Esophagus squamous epithelium (tissue), 5 donors: ENCODE data around the gene PHKB. TPM values are rescaled to one million over a fixed set of nuclear protein-coding genes. Genes with fewer than 3 reads are reported as not detected.
"Not testable (repeated sequence)": the region's sequence is repeated elsewhere in the genome, so short reads cannot be mapped to it uniquely, and the experiment has no call there.

Experiments used
- DNase-seq: peaks from one replicate; lab custom pipeline; 2025; lab: John Stamatoyannopoulos, UW
- H3K27ac ChIP-seq, 4 donors: fragments of 200-600 bp; sonication (generic); one replicate each; pipeline ENCODE4 v1.5.1; 2016 to 2019; ENCODE audit warnings: mild to moderate bottlenecking in 1 of 4
- H3K27me3 ChIP-seq, 4 donors: fragments of 200-600 bp; sonication (generic); 1 replicate in 3 of 4; 2 replicates in 1 of 4; pipeline versions ENCODE4 v1.5.1 to v1.6.0; 2017 to 2021; ENCODE audit warnings: antibody characterized with exemption in 1 of 4
- H3K36me3 ChIP-seq, 3 donors: fragments of 200-600 bp; sonication (generic); one replicate each; pipeline ENCODE4 v1.5.1; 2016 to 2019
- H3K4me1 ChIP-seq, 3 donors: fragments of 200-600 bp; sonication (generic); one replicate each; pipeline ENCODE4 v1.5.1; 2017 to 2019
- H3K4me3 ChIP-seq, 4 donors: fragments of 200-600 bp; sonication (generic); 1 replicate in 3 of 4; 2 replicates in 1 of 4; pipeline ENCODE4 v1.5.1; 2016 to 2019; ENCODE audit warnings: mild to moderate bottlenecking in 2 of 4, moderate library complexity in 1 of 4
- H3K9me3 ChIP-seq, 3 donors: fragments of 200-600 bp; sonication (generic); one replicate each; pipeline ENCODE4 v1.5.1; 2016 to 2019
- CTCF ChIP-seq, 6 experiments: fragments of 450-650 bp in 4 of 6; fragments of 200-600 bp in 2 of 6; sonication (generic) in 2 of 6; IDR thresholded peaks; one replicate each; pipeline ENCODE4 v1.5.1; 2016 to 2019; ENCODE audit warnings: antibody characterized with exemption in 6 of 6, mild to moderate bottlenecking in 4 of 6, moderate library complexity in 4 of 6
- POLR2A ChIP-seq, 4 donors: fragments of 450-650 bp; IDR thresholded peaks; one replicate each; pipeline ENCODE4 v1.6.1; 2017; ENCODE audit warnings: antibody characterized with exemption in 4 of 4, mild to moderate bottlenecking in 4 of 4, moderate library complexity in 3 of 4
- WGBS, 2 donors: methylation state at CpG; one replicate each; pipeline ENCODE4 v1.1.5; 2018; 5-methylcytosine and 5-hydroxymethylcytosine counted together
- intact Hi-C: fragments of 100-400 bp; cut with DNase I; formaldehyde crosslinking; loops from one replicate; pipeline ENCODE4 v1.15.0; 2022
- total RNA-seq, 4 donors: library from RNA; depleted of rRNA; stranded (reverse); fragments of >200 nt; gene quantifications; one replicate each; pipeline ENCODE4 v1.1.0, GENCODE V29; 2016
- donor health status: DM: yes; HTN: yes; CAD: no.

PHKB gene
- total RNA-seq, 4 donors from 2014 or later, result 39.0 to 81.3 (median 53.8) TPM

GRCh38 chr16:47469227-47469626 lies 8.1 kb downstream of the PHKB start:
- no peak for DNase-seq
- WGBS, 2 donors, result 100% methylated on average over 1 of the region's 1 CpG
- no peak for TF ChIP-seq CTCF (IDR thresholded peaks at IDR 0.05)
- TF ChIP-seq POLR2A (IDR thresholded peaks at IDR 0.05), result no peak
- H3K36me3 ChIP-seq, result no peaks in the 10 kb centered on the region
- no peaks in the 10 kb centered on the region for H3K27me3 ChIP-seq
- H3K4me3 ChIP-seq, result no peak overlapping the region
- H3K27ac ChIP-seq, result no peak overlapping the region
- intact Hi-C loops, result no loop called here
- H3K9me3 ChIP-seq, result no peaks in the 10 kb centered on the region
- peaks cover 0 to 38% (median 6%) of the 10 kb centered on the region in 3 donors for H3K4me1 ChIP-seq

- H3K27me3 ChIP-seq, result no peaks in the 10 kb centered on the region
- peaks cover 0 to 28% (median 6%) of the 10 kb centered on the region in 3 donors for H3K4me1 ChIP-seq
- no peak for TF ChIP-seq CTCF (IDR thresholded peaks at IDR 0.05)
- TF ChIP-seq POLR2A (IDR thresholded peaks at IDR 0.05), result no peak
- intact Hi-C loops, result no loop called here
- H3K27ac ChIP-seq, result no peak overlapping the region
- 71 to 79% methylated on average over 7 of the region's 7 CpGs for WGBS, 2 donors
- no peaks in the 10 kb centered on the region for H3K36me3 ChIP-seq
- DNase-seq, result no peak
- no peak overlapping the region for H3K4me3 ChIP-seq
- H3K9me3 ChIP-seq, result no peaks in the 10 kb centered on the region
Measured at GRCh38 chr16:47470211-47470610, 9.1 kb downstream of the PHKB start.

DNA sequence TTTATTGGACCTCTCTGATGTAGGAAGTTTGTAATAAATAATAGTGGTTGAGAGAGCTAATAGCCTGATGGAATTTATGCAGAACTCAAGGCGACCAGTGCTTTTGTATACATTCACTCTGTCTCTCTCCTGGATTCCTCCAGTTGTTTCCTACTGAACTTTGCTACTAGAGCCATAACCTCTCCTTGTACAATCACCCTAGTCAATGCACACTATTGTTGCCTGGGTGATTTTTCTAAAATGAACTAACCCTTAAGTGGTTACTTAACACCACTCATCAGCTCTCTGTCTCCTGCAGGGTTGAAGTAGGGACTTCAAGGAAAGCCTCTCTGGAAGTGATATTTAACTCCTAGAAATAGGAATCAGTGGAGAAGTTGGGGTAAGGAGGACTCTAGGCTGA lies 9.7 kb downstream of the PHKB start:
- Histone ChIP-seq H3K36me3 (no peaks in the 10 kb centered on the region), H3K27ac (no peak overlapping the region), H3K9me3 (no peaks in the 10 kb centered on the region), H3K4me3 (no peak overlapping the region), H3K27me3 (no peaks in the 10 kb centered on the region), H3K4me1 (peaks cover 0 to 33% (median 6%) of the 10 kb centered on the region in 3 donors)
- TF ChIP-seq CTCF (IDR thresholded peaks at IDR 0.05) (no peak), POLR2A (IDR thresholded peaks at IDR 0.05) (no peak)
- DNase-seq, result no peak
- intact Hi-C loops, result no loop called here
- 93 to 100% methylated on average over 1 of the region's 1 CpG for WGBS, 2 donors

- H3K9me3 ChIP-seq, H3K27ac ChIP-seq, H3K4me3 ChIP-seq, H3K36me3 ChIP-seq, intact Hi-C loops, H3K27me3 ChIP-seq, DNase-seq: not testable (repeated sequence)
- peaks cover 0 to 37% (median 11%) of the 10 kb centered on the region in 3 donors for H3K4me1 ChIP-seq
- 88 to 94% methylated on average over 2 of the region's 2 CpGs for WGBS, 2 donors
Measured at GRCh38 chr16:47473004-47473403, 11.9 kb downstream of the PHKB start.

- TF ChIP-seq POLR2A (IDR thresholded peaks at IDR 0.05) (no peak), CTCF (IDR thresholded peaks at IDR 0.05) (no peak)
Measured at GRCh38 chr16:47473792-47474191, 12.7 kb downstream of the PHKB start.

GRCh38 chr16:47475786-47476185 lies 14.7 kb downstream of the PHKB start:
- Histone ChIP-seq H3K27ac (no peak overlapping the region), H3K9me3 (no peaks in the 10 kb centered on the region), H3K4me1 (peaks cover 0 to 24% (median 7%) of the 10 kb centered on the region in 3 donors), H3K4me3 (no peak overlapping the region), H3K36me3 (no peaks in the 10 kb centered on the region), H3K27me3 (no peaks in the 10 kb centered on the region)
- WGBS, 2 donors, result 21 to 29% methylated on average over 1 of the region's 1 CpG
- intact Hi-C loops, result no loop called here
- TF ChIP-seq POLR2A (IDR thresholded peaks at IDR 0.05) (no peak), CTCF (IDR thresholded peaks at IDR 0.05) (no peak)
- no peak for DNase-seq

More at GRCh38 chr16:47473792-47474191, 12.7 kb downstream of the PHKB start:
- Histone ChIP-seq H3K4me3 (no peak overlapping the region), H3K36me3 (no peaks in the 10 kb centered on the region), H3K27me3 (no peaks in the 10 kb centered on the region), H3K27ac (no peak overlapping the region), H3K4me1 (peaks cover 0 to 32% (median 11%) of the 10 kb centered on the region in 3 donors), H3K9me3 (no peaks in the 10 kb centered on the region)
- intact Hi-C loops, result no loop called here
- DNase-seq, result no peak
- 88 to 89% methylated on average over 3 of the region's 3 CpGs for WGBS, 2 donors
